H1 (cell line): ENCODE data around the gene CTAGE15. TPM values are rescaled to one million over a fixed set of nuclear protein-coding genes. Genes with fewer than 3 reads are reported as not detected.
"Not testable (repeated sequence)": the region's sequence is repeated elsewhere in the genome, so short reads cannot be mapped to it uniquely, and the experiment has no call there.

Experiments
- CTCF ChIA-PET: fragments of 300-600 bp; sonication (Branson Sonifier 250); formaldehyde crosslinking; loops from one replicate; lab custom pipeline; 2021; ENCODE audit not compliant: partially characterized antibody; lab: Charles Lee
- POLR2A ChIA-PET: fragments of 300-600 bp; sonication (Branson Sonifier 250); formaldehyde crosslinking; loops from one replicate; lab custom pipeline; 2021; ENCODE audit warnings: inconsistent platforms; ENCODE audit not compliant: partially characterized antibody; lab: Charles Lee
- DNase-seq, 2 experiments: peaks; one replicate each; pipeline versions ENCODE4 v3.0.0 to v3.0.0-alpha.2; 2010 to 2022; ENCODE audit warnings: low spot score in 2 of 2, low read depth in 1 of 2, mixed read lengths in 1 of 2
- FAIRE-seq: peaks from 2 replicates; lab custom pipeline; 2011; peaks lifted over from hg19 to GRCh38; lab: Jason Lieb, UNC
- H2AFZ ChIP-seq: 2 replicates; pipeline ENCODE4 v1.8.1; 2012; ENCODE audit warnings: low read length, inconsistent platforms
- H2AK5ac ChIP-seq: 2 replicates; pipeline ENCODE4 v1.6.1; 2013; ENCODE audit warnings: low read depth, low read length
- H2BK120ac ChIP-seq: replicated peaks from 2 replicates; pipeline ENCODE3; 2013; ENCODE audit warnings: low read depth, low read length, inconsistent platforms
- H2BK12ac ChIP-seq: 2 replicates; pipeline ENCODE4 v1.6.1; 2013; ENCODE audit warnings: low read depth, low read length
- H2BK15ac ChIP-seq: 2 replicates; pipeline ENCODE4 v1.6.1; 2013; ENCODE audit warnings: low read length
- H2BK20ac ChIP-seq: 2 replicates; pipeline ENCODE4 v1.6.1; 2013; ENCODE audit warnings: low read length
- H2BK5ac ChIP-seq: 2 replicates; pipeline ENCODE4 v1.6.1; 2013; ENCODE audit warnings: low read depth, low read length
- H3K14ac ChIP-seq: 2 replicates; pipeline ENCODE4 v1.6.1; 2013; ENCODE audit warnings: inconsistent platforms; ENCODE audit not compliant: insufficient read length
- H3K18ac ChIP-seq: 2 replicates; pipeline ENCODE4 v1.6.1; 2013; ENCODE audit warnings: low read length; ENCODE audit errors: extremely low read depth
- H3K23ac ChIP-seq: 2 replicates; pipeline ENCODE4 v1.6.1; 2013; ENCODE audit warnings: inconsistent platforms; ENCODE audit not compliant: insufficient read length
- H3K23me2 ChIP-seq: 2 replicates; pipeline ENCODE4 v1.6.1; 2013; ENCODE audit warnings: low read depth, low read length
- H3K27ac ChIP-seq: 2 replicates; pipeline ENCODE4 v1.6.1; 2011; ENCODE audit warnings: low read depth, low read length, inconsistent platforms
- H3K27me3 ChIP-seq, 4 experiments: replicated peaks in 1 of 4; 1 replicate in 1 of 4; 2 replicates in 3 of 4; pipeline versions ENCODE4 v1.6.1 to v1.8.1; 2011 to 2013; ENCODE audit warnings: low read length in 3 of 4, mild to moderate bottlenecking in 3 of 4, inconsistent platforms in 2 of 4, mixed read lengths in 2 of 4, moderate library complexity in 1 of 4; ENCODE audit not compliant: control insufficient read depth in 3 of 4, insufficient read depth in 3 of 4; ENCODE audit errors: extremely low read depth in 1 of 4
- H3K36me3 ChIP-seq, 4 experiments: 2 replicates each; pipeline versions ENCODE4 v1.6.1 to v1.8.1; 2011 to 2013; ENCODE audit warnings: mild to moderate bottlenecking in 4 of 4, low read length in 3 of 4, moderate library complexity in 2 of 4, control low read depth in 1 of 4, inconsistent platforms in 1 of 4; ENCODE audit not compliant: insufficient read depth in 4 of 4, control insufficient read depth in 2 of 4
- H3K4ac ChIP-seq: replicated peaks from 2 replicates; pipeline ENCODE3; 2013; ENCODE audit warnings: low read length, low read depth, mixed read lengths, inconsistent platforms; ENCODE audit not compliant: insufficient read length
- H3K4me1 ChIP-seq, 4 experiments: replicated peaks in 1 of 4; 1 replicate in 1 of 4; 2 replicates in 3 of 4; pipeline versions ENCODE4 v1.6.1 to v1.8.1; 2011 to 2013; ENCODE audit warnings: low read length in 3 of 4, inconsistent platforms in 2 of 4, mixed read lengths in 1 of 4; ENCODE audit not compliant: insufficient read depth in 4 of 4, control insufficient read depth in 3 of 4
- H3K4me2 ChIP-seq, 2 experiments: 2 replicates each; pipeline versions ENCODE4 v1.6.1 to v1.8.1; 2011 to 2013; ENCODE audit warnings: low read depth in 2 of 2, low read length in 2 of 2, control low read depth in 1 of 2, inconsistent platforms in 1 of 2, mild to moderate bottlenecking in 1 of 2; ENCODE audit not compliant: insufficient read depth in 1 of 2
- H3K4me3 ChIP-seq, 4 experiments: fragments of 200-600, 300-600 bp in 1 of 4; sonication (generic), shearing (Covaris generic), sonication (Bioruptor Twin) in 1 of 4; 2 replicates each; pipeline versions ENCODE4 v1.5.1 to v1.8.1; 2011 to 2016; ENCODE audit warnings: low read length in 4 of 4, low read depth in 3 of 4, control low read depth in 2 of 4, inconsistent platforms in 2 of 4, mild to moderate bottlenecking in 2 of 4, mixed read lengths in 1 of 4, moderate library complexity in 1 of 4; ENCODE audit not compliant: insufficient read depth in 2 of 4; ENCODE audit errors: extremely low read depth in 1 of 4
- H3K56ac ChIP-seq: replicated peaks from 2 replicates; pipeline ENCODE3; 2013; ENCODE audit warnings: low read depth, mild to moderate bottlenecking, mixed read lengths, low read length, inconsistent platforms; ENCODE audit not compliant: insufficient read length
- H3K79me1 ChIP-seq: 2 replicates; pipeline ENCODE4 v1.6.1; 2013; ENCODE audit warnings: low read depth, low read length, control low read depth
- H3K79me2 ChIP-seq, 2 experiments: 2 replicates each; pipeline versions ENCODE4 v1.6.1 to v1.8.1; 2012 to 2013; ENCODE audit warnings: low read length in 2 of 2, mild to moderate bottlenecking in 2 of 2, inconsistent platforms in 1 of 2; ENCODE audit not compliant: insufficient read depth in 2 of 2, control insufficient read depth in 1 of 2
- H3K9ac ChIP-seq, 4 experiments: replicated peaks in 1 of 4; 1 replicate in 1 of 4; 2 replicates in 3 of 4; pipeline versions ENCODE4 v1.6.1 to v1.8.1; 2011 to 2013; ENCODE audit warnings: low read depth in 3 of 4, low read length in 3 of 4, control low read depth in 2 of 4, mild to moderate bottlenecking in 2 of 4, moderate library complexity in 2 of 4, inconsistent platforms in 1 of 4; ENCODE audit errors: extremely low read depth in 1 of 4
- H3K9me3 ChIP-seq, 2 experiments: 2 replicates each; pipeline versions ENCODE4 v1.6.1 to v1.8.1; 2012 to 2013; ENCODE audit warnings: mild to moderate bottlenecking in 2 of 2, moderate library complexity in 2 of 2, control low read depth in 1 of 2, inconsistent platforms in 1 of 2, low read depth in 1 of 2, low read length in 1 of 2, mixed read lengths in 1 of 2; ENCODE audit not compliant: insufficient read depth in 2 of 2
- H4K20me1 ChIP-seq, 2 experiments: replicated peaks in 1 of 2; 2 replicates each; pipeline versions ENCODE3 to v1.8.1; 2011 to 2013; ENCODE audit warnings: inconsistent platforms in 2 of 2, low read length in 2 of 2, mild to moderate bottlenecking in 1 of 2; ENCODE audit not compliant: insufficient read depth in 2 of 2, control insufficient read depth in 1 of 2
- H4K5ac ChIP-seq: 2 replicates; pipeline ENCODE4 v1.6.1; 2013; ENCODE audit warnings: low read length, low read depth, mixed read lengths, inconsistent platforms; ENCODE audit not compliant: insufficient read length
- H4K8ac ChIP-seq: 2 replicates; pipeline ENCODE4 v1.8.0; 2013; ENCODE audit warnings: mild to moderate bottlenecking, moderate library complexity, low read length, inconsistent platforms; ENCODE audit not compliant: insufficient read depth; ENCODE audit errors: extremely low read depth
- H4K91ac ChIP-seq: replicated peaks from 2 replicates; pipeline ENCODE3; 2013; ENCODE audit warnings: low read length, mixed read lengths, inconsistent platforms; ENCODE audit not compliant: insufficient read length
- CTCF ChIP-seq, 3 experiments: IDR thresholded peaks; 1 replicate in 2 of 3; 2 replicates in 1 of 3; pipeline versions ENCODE4 v1.5.1 to v1.6.1; 2011; ENCODE audit warnings: low read length in 3 of 3, mild to moderate bottlenecking in 3 of 3, inconsistent platforms in 2 of 3, low read depth in 1 of 3, moderate library complexity in 1 of 3; ENCODE audit not compliant: insufficient read depth in 1 of 3; ENCODE audit errors: control extremely low read depth in 1 of 3
- WGBS, 2 experiments: shearing (Covaris generic) in 1 of 2; methylation state at CpG; one replicate each; pipeline versions ENCODE4 v1.1.6 to v1.1.7; 2013 to 2015; ENCODE audit warnings: low lambda C conversion rate in 2 of 2, mixed read lengths in 2 of 2, inconsistent platforms in 1 of 2, low coverage in 1 of 2, missing lambda C conversion rate in 1 of 2; ENCODE audit not compliant: insufficient replicate concordance in 2 of 2, insufficient coverage in 1 of 2, insufficient read length in 1 of 2; ENCODE audit errors: extremely low coverage in 1 of 2, missing lambda C conversion rate in 1 of 2; 5-methylcytosine and 5-hydroxymethylcytosine counted together
- polyA plus RNA-seq, 7 experiments: library from polyadenylated mRNA; depleted of rRNA in 3 of 7; stranded (reverse) in 5 of 7; unstranded in 2 of 7; fragments of >200 nt in 5 of 7; fragments of 200-250 nt in 2 of 7; gene quantifications; 1 replicate in 5 of 7; 2 replicates in 1 of 7; 4 replicates in 1 of 7; pipeline versions ENCODE4 v1.2.1 to v1.2.3, GENCODE V29; 2011 to 2013; ENCODE audit warnings: missing spikeins in 2 of 7, mixed read lengths in 2 of 7
- total RNA-seq: library from RNA; stranded (reverse); fragmentation: NEBNext Ultra II Directional; extraction: Animal tissue kit (Norgen Biotek cat#: 25700); gene quantifications from 2 replicates; pipeline ENCODE4 v1.2.1, GENCODE V29; 2021

CTAGE15 gene
- total and polyA plus RNA-seq, 2 of the 8 experiments (the other 6 are each of a cell fraction or from before 2014, with no cell fraction given): 0.06 to 0.86 TPM

- H2BK15ac ChIP-seq, H3K23me2 ChIP-seq, H3K79me1 ChIP-seq, H3K4me3 ChIP-seq, H3K79me2 ChIP-seq, H4K5ac ChIP-seq, H2BK12ac ChIP-seq, H4K91ac ChIP-seq, H4K8ac ChIP-seq, H3K18ac ChIP-seq, H3K27ac ChIP-seq, H3K9ac ChIP-seq, H2BK120ac ChIP-seq, H3K4me1 ChIP-seq, H3K27me3 ChIP-seq, CTCF ChIA-PET, H3K4ac ChIP-seq, FAIRE-seq, H2BK20ac ChIP-seq, POLR2A ChIA-PET, H3K4me2 ChIP-seq, H3K56ac ChIP-seq, H2AK5ac ChIP-seq, H4K20me1 ChIP-seq, H3K14ac ChIP-seq, H3K23ac ChIP-seq, H2BK5ac ChIP-seq, H3K9me3 ChIP-seq, H2AFZ ChIP-seq, H3K36me3 ChIP-seq: not testable (repeated sequence)
- peak in 2 of 3 experiments; percentile 2 to 28; a peak in 2 of 4 replicates for TF ChIP-seq CTCF (IDR thresholded peaks at IDR 0.05; ENCODE audit: control extremely low read depth in 1 of 3, insufficient read depth in 1 of 3, low read depth in 1 of 3, low read length in 3 of 3)
- DNase-seq: peak in 1 of 2 experiments; percentile 72
- 2% methylated on average over 7 of the region's 23 CpGs; no CpG with 5 or more reads in 1 of the 2 experiments for WGBS, 2 experiments
These were observed 48.5 kb downstream of the CTAGE15 start for GRCh38 chr7:143620058-143620457.
